SH-SY5Y (cell line): Measurements from ENCODE around the gene C19orf47.

Experiments used
- GATA2 ChIP-seq: IDR thresholded peaks from 2 replicates; pipeline ENCODE4 v1.6.1; 2011; ENCODE audit warnings: mild to moderate bottlenecking, low read depth, low read length
- GATA3 ChIP-seq: IDR thresholded peaks from 2 replicates; pipeline ENCODE4 v1.6.1; 2011; ENCODE audit warnings: low read depth, mild to moderate bottlenecking, low read length, moderate library complexity

Gene C19orf47

GRCh38 chr19:40365613-40366401 lies 17.6 kb upstream of the C19orf47 start:
- TF ChIP-seq GATA2 (no peak), GATA3 (no peak)

- no peak for TF ChIP-seq GATA3
- TF ChIP-seq GATA2, result no peak
Measured at GRCh38 chr19:40365010-40365409, 16.8 kb upstream of the C19orf47 start.

GRCh38 chr19:40363069-40363468 lies 14.9 kb upstream of the C19orf47 start:
- TF ChIP-seq GATA2 (no peak), GATA3 (no peak)

- TF ChIP-seq GATA2 (no peak), GATA3 (no peak)
Measured at GRCh38 chr19:40362160-40362559, 14.0 kb upstream of the C19orf47 start.

GRCh38 chr19:40360708-40361241 lies 12.6 kb upstream of the C19orf47 start:
- TF ChIP-seq GATA2 (no peak), GATA3 (no peak)

GRCh38 chr19:40360020-40360707 lies 12.0 kb upstream of the C19orf47 start:
- no peak for TF ChIP-seq GATA3
- TF ChIP-seq GATA2, result no peak

GRCh38 chr19:40358773-40359172 lies 10.6 kb upstream of the C19orf47 start:
- no peak for TF ChIP-seq GATA3
- TF ChIP-seq GATA2, result no peak

- no peak for TF ChIP-seq GATA2
- TF ChIP-seq GATA3, result no peak
Measured at GRCh38 chr19:40357640-40358039, 9.4 kb upstream of the C19orf47 start.

GRCh38 chr19:40356681-40357595 lies 8.7 kb upstream of the C19orf47 start:
- TF ChIP-seq GATA3 (no peak), GATA2 (no peak)

GRCh38 chr19:40355975-40356680 lies 7.9 kb upstream of the C19orf47 start:
- no peak for TF ChIP-seq GATA3
- no peak for TF ChIP-seq GATA2

GRCh38 chr19:40348961-40349507 lies 837 bp upstream of the C19orf47 start:
- TF ChIP-seq GATA2 (no peak), GATA3 (no peak)

- TF ChIP-seq GATA2 (no peak), GATA3 (no peak)
Measured at GRCh38 chr19:40344422-40344821, 3.8 kb downstream of the C19orf47 start.
